Osteocyte (in vitro differentiated cells): ENCODE data around the gene ABHD16A. TPM values are rescaled to one million over a fixed set of nuclear protein-coding genes. Genes with fewer than 3 reads are reported as not detected.

Experiments
- DNase-seq: peaks from one replicate; pipeline ENCODE4 v3.0.0; 2021; ENCODE audit warnings: mixed read lengths; ENCODE audit not compliant: unreplicated experiment; ENCODE audit errors: extremely low spot score
- H3K27ac Mint-ChIP-seq: one replicate; pipeline ENCODE4 v1.8.0; 2021; ENCODE audit warnings: mild to moderate bottlenecking, mixed read lengths; ENCODE audit not compliant: unreplicated experiment
- H3K27me3 Mint-ChIP-seq: one replicate; pipeline ENCODE4 v1.8.0; 2021; ENCODE audit warnings: mixed read lengths; ENCODE audit not compliant: unreplicated experiment
- H3K36me3 Mint-ChIP-seq: one replicate; pipeline ENCODE4 v1.8.0; 2021; ENCODE audit warnings: mixed read lengths; ENCODE audit not compliant: unreplicated experiment
- H3K4me1 Mint-ChIP-seq: one replicate; pipeline ENCODE4 v1.8.0; 2021; ENCODE audit warnings: mixed read lengths; ENCODE audit not compliant: unreplicated experiment
- H3K4me3 Mint-ChIP-seq: one replicate; pipeline ENCODE4 v1.8.0; 2021; ENCODE audit warnings: mild to moderate bottlenecking, moderate library complexity, mixed read lengths; ENCODE audit not compliant: unreplicated experiment
- H3K9me3 Mint-ChIP-seq: one replicate; pipeline ENCODE4 v1.8.0; 2021; ENCODE audit warnings: mixed read lengths; ENCODE audit not compliant: unreplicated experiment
- long read RNA-seq: library from polyadenylated mRNA; unstranded; transcript quantifications from one replicate; pipeline ENCODE4 v2.0.0, GENCODE V29; 2021
- total RNA-seq: library from RNA; stranded (reverse); gene quantifications from 2 replicates; pipeline ENCODE4 v1.2.1, GENCODE V29; 2021
- TF ChIP-seq, protein P1 (sequence below): fragments of 200-600 bp; sonication (generic); IDR thresholded peaks from 2 replicates; pipeline ENCODE4 v1.5.0; 2021; ENCODE audit warnings: antibody characterized with exemption, mild to moderate bottlenecking, moderate library complexity

Gene ABHD16A
- 46.6 and 50.5 TPM in 2 replicates for total RNA-seq
- long read RNA-seq, transcript ABHD16A-201 (20 exons, 2,103 nt): major isoform, 126 of 147 reads
- long read RNA-seq, transcript ABHD16A-214 (19 exons, 1,892 nt): minor isoform, 7 of 147 reads
- long read RNA-seq, partial matches to known transcripts: 1 of 147 reads
- long read RNA-seq, other reads (novel, unspliced or antisense): 12 of 147 reads

DNA sequence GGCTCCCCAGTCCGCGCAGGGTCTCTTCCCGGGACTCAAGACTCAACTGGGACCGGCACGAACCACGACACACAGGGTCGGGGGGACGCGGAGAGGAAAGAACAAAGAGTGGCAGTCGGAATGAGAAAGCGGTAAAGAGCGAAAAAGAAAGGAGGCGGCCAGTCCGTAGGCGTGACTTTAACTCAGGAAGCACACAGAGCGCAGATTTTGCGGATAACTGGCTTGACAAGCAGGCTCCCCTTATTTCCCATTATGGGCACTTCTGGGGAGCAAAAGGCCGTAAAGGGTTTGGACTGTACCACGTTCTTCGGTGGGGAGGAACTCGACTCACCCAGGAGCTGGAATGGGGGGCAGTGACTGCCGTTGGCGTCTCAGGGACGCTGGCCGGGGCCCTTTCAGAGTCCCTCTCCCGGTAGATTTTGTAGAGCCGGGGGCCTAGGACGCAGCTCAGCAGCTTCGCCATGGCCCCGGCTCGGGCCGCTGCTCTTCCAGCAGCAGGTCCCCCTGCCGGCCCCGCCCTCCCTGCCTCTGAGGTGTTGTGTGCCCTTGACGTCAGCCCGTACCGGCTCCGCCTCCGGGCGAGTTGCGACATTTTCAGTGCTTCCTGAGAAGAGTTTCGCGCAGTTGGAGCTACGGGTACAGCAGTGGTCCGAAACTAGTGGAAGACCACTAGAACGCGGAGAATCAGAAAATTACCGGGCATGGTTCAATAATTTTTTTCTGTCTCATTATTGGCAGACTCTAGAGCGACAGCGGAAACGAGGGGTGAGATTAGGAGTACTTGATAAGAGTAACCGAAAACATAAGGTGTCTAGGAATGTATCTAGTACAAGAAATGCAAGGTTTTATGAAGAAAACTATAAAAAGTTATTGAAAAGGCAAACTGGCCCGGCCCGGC, at the start of gene ABHD16A:
ABHD16A (minus strand) TSS at position 506 of the 898 bp plus-strand sequence; CDS start at position 463, 43 bp downstream.
- peaks cover 23% of the 10 kb centered on the region for H3K4me1 Mint-ChIP-seq
- H3K27me3 Mint-ChIP-seq: no peaks in the 10 kb centered on the region
- H3K4me3 Mint-ChIP-seq: peak within 1 kb of the TSS; percentile 99
- H3K9me3 Mint-ChIP-seq: no peaks in the 10 kb centered on the region
- peak within 1 kb of the TSS; percentile 98 for H3K27ac Mint-ChIP-seq
- TF ChIP-seq, protein P1, sequence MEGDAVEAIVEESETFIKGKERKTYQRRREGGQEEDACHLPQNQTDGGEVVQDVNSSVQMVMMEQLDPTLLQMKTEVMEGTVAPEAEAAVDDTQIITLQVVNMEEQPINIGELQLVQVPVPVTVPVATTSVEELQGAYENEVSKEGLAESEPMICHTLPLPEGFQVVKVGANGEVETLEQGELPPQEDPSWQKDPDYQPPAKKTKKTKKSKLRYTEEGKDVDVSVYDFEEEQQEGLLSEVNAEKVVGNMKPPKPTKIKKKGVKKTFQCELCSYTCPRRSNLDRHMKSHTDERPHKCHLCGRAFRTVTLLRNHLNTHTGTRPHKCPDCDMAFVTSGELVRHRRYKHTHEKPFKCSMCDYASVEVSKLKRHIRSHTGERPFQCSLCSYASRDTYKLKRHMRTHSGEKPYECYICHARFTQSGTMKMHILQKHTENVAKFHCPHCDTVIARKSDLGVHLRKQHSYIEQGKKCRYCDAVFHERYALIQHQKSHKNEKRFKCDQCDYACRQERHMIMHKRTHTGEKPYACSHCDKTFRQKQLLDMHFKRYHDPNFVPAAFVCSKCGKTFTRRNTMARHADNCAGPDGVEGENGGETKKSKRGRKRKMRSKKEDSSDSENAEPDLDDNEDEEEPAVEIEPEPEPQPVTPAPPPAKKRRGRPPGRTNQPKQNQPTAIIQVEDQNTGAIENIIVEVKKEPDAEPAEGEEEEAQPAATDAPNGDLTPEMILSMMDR: no peak
- DNase-seq: peak; percentile 99
- peaks cover 2% of the 10 kb centered on the region for H3K36me3 Mint-ChIP-seq

DNA sequence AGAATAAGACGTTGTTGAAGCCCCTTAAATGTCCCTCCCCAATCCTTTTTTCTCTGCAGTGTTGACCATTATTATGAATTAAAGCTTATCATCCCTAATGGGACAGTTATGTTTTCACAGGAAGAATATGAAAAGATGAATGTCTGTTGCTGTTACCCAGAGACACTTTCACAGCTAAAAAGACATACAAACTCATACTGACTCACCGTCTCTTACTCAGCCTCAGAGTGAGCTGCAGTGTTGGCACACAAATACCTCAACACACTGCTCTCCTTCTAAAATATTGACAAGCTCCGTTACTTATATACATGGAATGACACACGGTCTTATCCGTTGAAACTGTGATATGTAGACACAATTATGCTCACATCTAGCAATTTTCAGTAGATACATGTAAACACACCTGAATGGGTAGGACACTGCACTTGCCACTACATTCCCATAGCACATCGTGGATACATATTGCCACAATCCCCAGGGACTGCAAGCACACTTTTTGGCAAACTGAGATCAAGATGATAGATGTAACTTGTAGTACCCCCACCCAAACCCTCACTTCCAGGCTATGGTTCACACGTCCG, 49.7 kb upstream of the ABHD16A start:
- TF ChIP-seq, protein P1: no peak
- peaks cover 4% of the 10 kb centered on the region for H3K4me1 Mint-ChIP-seq
- H3K4me3 Mint-ChIP-seq: no peak overlapping the region
- H3K27me3 Mint-ChIP-seq: no peaks in the 10 kb centered on the region
- H3K36me3 Mint-ChIP-seq: no peaks in the 10 kb centered on the region
- H3K9me3 Mint-ChIP-seq: no peaks in the 10 kb centered on the region
- H3K27ac Mint-ChIP-seq: no peak overlapping the region
- DNase-seq: no peak

DNA sequence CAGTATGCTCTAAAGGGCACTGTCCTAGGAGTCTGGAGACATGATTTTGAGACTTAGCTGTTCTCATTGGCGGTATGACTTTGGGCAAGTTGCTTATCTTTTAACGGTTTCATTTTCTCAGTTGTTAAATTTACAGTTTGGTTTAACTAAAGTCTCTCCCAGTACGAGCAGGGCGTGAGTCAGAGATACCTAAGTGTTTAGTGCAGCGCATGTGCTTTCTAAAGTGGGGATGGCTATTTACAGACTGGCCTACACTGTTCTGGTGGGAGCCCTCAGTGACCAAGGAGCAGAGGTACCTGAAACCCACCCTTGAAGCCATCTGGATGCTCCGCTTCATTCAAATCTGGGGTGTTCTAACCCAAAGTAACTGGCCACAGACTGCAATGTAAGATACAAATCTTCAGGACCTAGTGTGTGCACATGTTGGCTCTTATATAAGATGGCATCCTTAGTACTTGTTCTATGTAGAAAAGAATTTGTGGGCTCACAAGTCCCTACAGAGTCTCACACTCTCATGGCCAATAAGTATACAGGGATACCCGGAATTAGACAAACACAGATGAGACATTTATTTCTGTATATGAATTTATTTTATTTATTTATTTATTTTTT, 47.4 kb upstream of the ABHD16A start:
- Mint-ChIP-seq H3K27ac (no peak overlapping the region), H3K4me3 (no peak overlapping the region), H3K9me3 (no peaks in the 10 kb centered on the region), H3K36me3 (no peaks in the 10 kb centered on the region), H3K27me3 (no peaks in the 10 kb centered on the region), H3K4me1 (peaks cover 7% of the 10 kb centered on the region)
- TF ChIP-seq, protein P1: no peak
- no peak for DNase-seq

DNA sequence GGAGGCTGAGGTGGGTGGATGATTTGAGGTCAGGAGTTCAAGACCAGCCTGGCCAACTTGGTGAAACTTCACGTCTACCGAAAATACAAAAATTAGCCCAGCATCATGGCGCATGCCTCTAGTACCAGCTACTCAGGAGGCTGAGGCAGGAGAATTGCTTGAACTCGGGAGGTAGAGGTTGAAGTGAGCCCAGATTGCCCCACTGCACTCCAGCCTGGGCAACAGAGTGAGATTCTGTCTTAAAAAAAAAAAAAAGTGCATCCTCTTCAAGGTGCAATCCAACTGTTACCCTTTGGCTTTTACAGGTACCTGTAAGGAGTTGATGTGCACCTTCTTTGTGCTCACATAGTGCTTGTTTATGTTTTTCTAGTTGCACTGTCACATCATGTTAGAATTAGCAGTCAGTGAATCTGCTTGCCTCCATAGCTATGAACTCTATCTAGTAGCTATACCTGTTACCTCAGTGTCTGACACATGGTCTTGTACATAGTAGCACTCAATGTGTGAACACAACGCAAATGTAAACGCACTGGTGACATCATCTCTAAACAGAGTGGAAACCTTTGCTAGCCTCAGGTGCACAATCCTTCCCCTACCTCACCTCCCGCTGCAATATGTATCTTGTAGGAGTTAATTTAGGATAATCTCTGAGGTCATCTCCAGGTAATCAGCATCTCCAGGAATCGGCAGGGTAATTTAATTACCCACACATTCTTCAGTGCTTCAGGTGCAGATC, 46.3 kb upstream of the ABHD16A start:
- TF ChIP-seq, protein P1: no peak
- H3K9me3 Mint-ChIP-seq: no peaks in the 10 kb centered on the region
- no peak for DNase-seq
- no peak overlapping the region for H3K4me3 Mint-ChIP-seq
- H3K27ac Mint-ChIP-seq: no peak overlapping the region
- peaks cover 7% of the 10 kb centered on the region for H3K4me1 Mint-ChIP-seq
- H3K36me3 Mint-ChIP-seq: no peaks in the 10 kb centered on the region
- H3K27me3 Mint-ChIP-seq: no peaks in the 10 kb centered on the region
